Stomach (tissue), 4 donors: ENCODE results near the gene MRPL55.

Source experiments
- POLR2AphosphoS5 ChIP-seq, 3 donors: sonication (generic); formaldehyde crosslinking; IDR thresholded peaks; one replicate each; pipeline ENCODE4 v1.6.1; 2016; ENCODE audit warnings: antibody characterized with exemption in 3 of 3
- TF ChIP-seq, protein P1 (sequence below), 7 experiments: fragments of 450-650 bp in 4 of 7; fragments of 200-600 bp in 3 of 7; sonication (generic) in 3 of 7; IDR thresholded peaks; one replicate each; pipeline ENCODE4 v1.5.1; 2016 to 2019; ENCODE audit warnings: antibody characterized with exemption in 7 of 7, control low read depth in 2 of 7, mild to moderate bottlenecking in 1 of 7

DNA sequence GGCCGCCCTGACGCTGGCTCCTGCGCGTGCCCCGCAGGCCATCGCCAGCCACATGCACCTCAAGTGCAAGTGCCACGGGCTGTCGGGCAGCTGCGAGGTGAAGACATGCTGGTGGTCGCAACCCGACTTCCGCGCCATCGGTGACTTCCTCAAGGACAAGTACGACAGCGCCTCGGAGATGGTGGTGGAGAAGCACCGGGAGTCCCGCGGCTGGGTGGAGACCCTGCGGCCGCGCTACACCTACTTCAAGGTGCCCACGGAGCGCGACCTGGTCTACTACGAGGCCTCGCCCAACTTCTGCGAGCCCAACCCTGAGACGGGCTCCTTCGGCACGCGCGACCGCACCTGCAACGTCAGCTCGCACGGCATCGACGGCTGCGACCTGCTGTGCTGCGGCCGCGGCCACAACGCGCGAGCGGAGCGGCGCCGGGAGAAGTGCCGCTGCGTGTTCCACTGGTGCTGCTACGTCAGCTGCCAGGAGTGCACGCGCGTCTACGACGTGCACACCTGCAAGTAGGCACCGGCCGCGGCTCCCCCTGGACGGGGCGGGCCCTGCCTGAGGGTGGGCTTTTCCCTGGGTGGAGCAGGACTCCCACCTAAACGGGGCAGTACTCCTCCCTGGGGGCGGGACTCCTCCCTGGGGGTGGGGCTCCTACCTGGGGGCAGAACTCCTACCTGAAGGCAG is 50.0 kb downstream of the MRPL55 start:
- no peak for TF ChIP-seq POLR2AphosphoS5 (IDR thresholded peaks at IDR 0.05)
- TF ChIP-seq, protein P1, sequence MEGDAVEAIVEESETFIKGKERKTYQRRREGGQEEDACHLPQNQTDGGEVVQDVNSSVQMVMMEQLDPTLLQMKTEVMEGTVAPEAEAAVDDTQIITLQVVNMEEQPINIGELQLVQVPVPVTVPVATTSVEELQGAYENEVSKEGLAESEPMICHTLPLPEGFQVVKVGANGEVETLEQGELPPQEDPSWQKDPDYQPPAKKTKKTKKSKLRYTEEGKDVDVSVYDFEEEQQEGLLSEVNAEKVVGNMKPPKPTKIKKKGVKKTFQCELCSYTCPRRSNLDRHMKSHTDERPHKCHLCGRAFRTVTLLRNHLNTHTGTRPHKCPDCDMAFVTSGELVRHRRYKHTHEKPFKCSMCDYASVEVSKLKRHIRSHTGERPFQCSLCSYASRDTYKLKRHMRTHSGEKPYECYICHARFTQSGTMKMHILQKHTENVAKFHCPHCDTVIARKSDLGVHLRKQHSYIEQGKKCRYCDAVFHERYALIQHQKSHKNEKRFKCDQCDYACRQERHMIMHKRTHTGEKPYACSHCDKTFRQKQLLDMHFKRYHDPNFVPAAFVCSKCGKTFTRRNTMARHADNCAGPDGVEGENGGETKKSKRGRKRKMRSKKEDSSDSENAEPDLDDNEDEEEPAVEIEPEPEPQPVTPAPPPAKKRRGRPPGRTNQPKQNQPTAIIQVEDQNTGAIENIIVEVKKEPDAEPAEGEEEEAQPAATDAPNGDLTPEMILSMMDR (IDR thresholded peaks at IDR 0.05), result no peak
